Neural cell (in vitro differentiated cells): ENCODE results near the gene ABCG2. TPM values are rescaled to one million over a fixed set of nuclear protein-coding genes. Genes with fewer than 3 reads are reported as not detected.
"Not testable (repeated sequence)": the region's sequence is repeated elsewhere in the genome, so short reads cannot be mapped to it uniquely, and the experiment has no call there.

Experiments used
- H2AFZ ChIP-seq: fragments of 200-600, 300-800 bp; sonication (generic), shearing (Covaris generic); 2 replicates; pipeline ENCODE4 v1.6.0; 2014; ENCODE audit warnings: low read depth, mild to moderate bottlenecking, antibody characterized with exemption, low read length, moderate library complexity
- H3F3A ChIP-seq: fragments of 200-600 bp; shearing (Covaris generic); 2 replicates; pipeline ENCODE4 v1.6.1; 2016; ENCODE audit warnings: mild to moderate bottlenecking, moderate library complexity, mixed read lengths, antibody characterized with exemption, low read length; ENCODE audit not compliant: insufficient read depth, poor library complexity, severe bottlenecking
- H3K27ac ChIP-seq: fragments of 200-600, 300-800 bp; sonication (generic), shearing (Covaris generic); 2 replicates; pipeline ENCODE4 v1.5.1; 2014; ENCODE audit warnings: mild to moderate bottlenecking, low read length, moderate library complexity
- H3K27me3 ChIP-seq: fragments of 300-800, 200-600 bp; sonication (generic), shearing (Covaris generic); 2 replicates; pipeline ENCODE4 v1.6.0; 2014; ENCODE audit warnings: mild to moderate bottlenecking, low read depth, low read length, moderate library complexity; ENCODE audit not compliant: insufficient read depth
- H3K36me3 ChIP-seq: fragments of 300-800, 200-600 bp; sonication (generic), shearing (Covaris generic); 2 replicates; pipeline ENCODE4 v1.5.1; 2014; ENCODE audit warnings: mild to moderate bottlenecking, antibody characterized with exemption, low read length, moderate library complexity; ENCODE audit not compliant: insufficient read depth
- H3K4me2 ChIP-seq: fragments of 300-800, 200-600 bp; sonication (generic), shearing (Covaris generic); 2 replicates; pipeline ENCODE4 v1.6.0; 2014; ENCODE audit warnings: mild to moderate bottlenecking, low read length
- H3K4me3 ChIP-seq: fragments of 300-800, 200-600 bp; sonication (generic), shearing (Covaris generic); 2 replicates; pipeline ENCODE4 v1.5.1; 2014; ENCODE audit warnings: mild to moderate bottlenecking, low read length, moderate library complexity
- H3K79me2 ChIP-seq: fragments of 200-600 bp; shearing (Covaris generic); replicated peaks from 2 replicates; pipeline ENCODE4 v1.6.0; 2014; ENCODE audit warnings: mild to moderate bottlenecking, low read length, moderate library complexity; ENCODE audit not compliant: insufficient read depth
- H3K9ac ChIP-seq: fragments of 300-800, 200-600 bp; sonication (generic), shearing (Covaris generic); 2 replicates; pipeline ENCODE4 v1.6.1; 2016; ENCODE audit warnings: mild to moderate bottlenecking, low read length, mixed read lengths
- H3K9me2 ChIP-seq: fragments of 200-600 bp; shearing (Covaris generic); 2 replicates; pipeline ENCODE4 v1.6.1; 2016; ENCODE audit warnings: mild to moderate bottlenecking, low read length, mixed read lengths; ENCODE audit not compliant: insufficient read depth
- H3K9me3 ChIP-seq: fragments of 200-600, 300-800 bp; sonication (generic), shearing (Covaris generic); 2 replicates; pipeline ENCODE4 v1.6.1; 2016; ENCODE audit warnings: mild to moderate bottlenecking, mixed run types, low read length, moderate library complexity, mixed read lengths
- H4K20me1 ChIP-seq: fragments of 200-600 bp; shearing (Covaris generic); 2 replicates; pipeline ENCODE4 v1.6.1; 2016; ENCODE audit warnings: mild to moderate bottlenecking, mixed run types; ENCODE audit not compliant: insufficient read depth
- EP300 ChIP-seq: fragments of 450-650 bp; conservative IDR thresholded peaks from 2 replicates; pipeline ENCODE4 v1.6.1; 2014; ENCODE audit warnings: antibody characterized with exemption, mild to moderate bottlenecking, moderate library complexity; ENCODE audit not compliant: poor library complexity, severe bottlenecking
- MXI1 ChIP-seq: fragments of 450-650 bp; conservative IDR thresholded peaks from 2 replicates; pipeline ENCODE4 v1.6.1; 2014; ENCODE audit warnings: antibody characterized with exemption, mild to moderate bottlenecking; ENCODE audit not compliant: poor library complexity, severe bottlenecking
- POLR2AphosphoS5 ChIP-seq: IDR thresholded peaks from 2 replicates; pipeline ENCODE4 v1.6.1; 2012
- REST ChIP-seq: IDR thresholded peaks from 2 replicates; pipeline ENCODE4 v1.6.1; 2012; ENCODE audit warnings: borderline replicate concordance
- TAF1 ChIP-seq: IDR thresholded peaks from 2 replicates; pipeline ENCODE4 v1.6.1; 2012; ENCODE audit warnings: low read depth
- polyA plus RNA-seq: library from polyadenylated mRNA; depleted of rRNA; stranded (reverse); fragments of >200 nt; gene quantifications from 2 replicates; pipeline ENCODE4 v1.2.3, GENCODE V29; 2014
- TF ChIP-seq, protein P1 (sequence below): fragments of 450-650 bp; IDR thresholded peaks from 2 replicates; pipeline ENCODE4 v1.5.1; 2014; ENCODE audit warnings: antibody characterized with exemption, mild to moderate bottlenecking, moderate library complexity; ENCODE audit not compliant: poor library complexity, severe bottlenecking

Gene ABCG2
- polyA plus RNA-seq, 1 donor from 2014 or later: not detected

GRCh38 chr4:88108747-88109122, 49.7 kb downstream of the ABCG2 start:
- TF ChIP-seq TAF1 (no peak), POLR2AphosphoS5 (no peak), EP300 (no peak)

GRCh38 chr4:88108108-88108465, 50.4 kb downstream of the ABCG2 start:
- not testable (repeated sequence) for H3K36me3 ChIP-seq, H2AFZ ChIP-seq, H3K9me3 ChIP-seq, H3K9ac ChIP-seq, H3K9me2 ChIP-seq, H3K79me2 ChIP-seq, H3K4me3 ChIP-seq, H3K27me3 ChIP-seq, H3F3A ChIP-seq, H4K20me1 ChIP-seq, H3K27ac ChIP-seq, H3K4me2 ChIP-seq

More at GRCh38 chr4:88108747-88109122, 49.7 kb downstream of the ABCG2 start:
- Histone ChIP-seq H3K36me3 (no peaks in the 10 kb centered on the region), H4K20me1 (no peaks in the 10 kb centered on the region), H3K27me3 (no peaks in the 10 kb centered on the region), H3F3A (no peaks in the 10 kb centered on the region), H3K27ac (no peak overlapping the region), H3K9ac (no peak overlapping the region), H2AFZ (no peak overlapping the region), H3K9me3 (no peaks in the 10 kb centered on the region), H3K4me2 (no peak overlapping the region), H3K79me2 (no peaks in the 10 kb centered on the region), H3K4me3 (no peak overlapping the region), H3K9me2 (no peaks in the 10 kb centered on the region)

DNA sequence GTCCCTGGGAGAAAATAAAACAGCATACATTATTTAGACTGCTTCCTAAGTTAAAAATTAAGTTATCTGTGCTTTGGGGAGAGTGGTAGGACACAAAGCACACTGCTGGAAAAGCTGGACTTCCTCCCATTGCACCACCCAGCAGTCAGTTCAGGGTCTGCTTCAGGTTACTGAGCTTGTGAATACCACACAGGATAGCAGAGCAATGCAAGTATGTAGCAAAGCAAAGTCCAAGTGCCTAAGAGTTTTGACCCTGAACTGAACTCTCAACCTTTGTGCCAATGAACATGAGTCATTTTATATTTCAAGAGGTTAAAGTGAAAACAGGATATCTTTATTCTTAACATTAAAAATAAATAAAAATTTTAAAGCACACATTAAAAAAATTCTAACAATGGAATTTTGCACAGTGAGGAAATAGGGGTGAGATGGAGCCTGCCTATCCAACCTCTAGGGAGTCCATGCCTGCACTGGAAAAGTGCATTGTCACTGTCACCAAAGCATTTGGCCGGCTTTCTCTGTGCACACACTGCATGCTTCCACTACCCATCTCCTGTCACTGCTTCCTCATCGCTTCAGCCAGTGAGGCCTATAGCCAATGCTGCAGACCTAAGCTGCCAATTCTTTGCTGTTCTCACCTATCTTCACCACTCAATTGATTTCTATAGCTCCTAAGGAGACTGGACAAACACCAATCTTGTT, 50.9 kb downstream of the ABCG2 start:
- H3K4me3 ChIP-seq: no peak overlapping the region
- no peak overlapping the region for H3K27ac ChIP-seq
- H3K9ac ChIP-seq: no peak overlapping the region
- no peaks in the 10 kb centered on the region for H3K27me3 ChIP-seq
- no peaks in the 10 kb centered on the region for H4K20me1 ChIP-seq
- H3K79me2 ChIP-seq: no peaks in the 10 kb centered on the region
- no peaks in the 10 kb centered on the region for H3K9me2 ChIP-seq
- no peaks in the 10 kb centered on the region for H3F3A ChIP-seq
- no peak overlapping the region for H2AFZ ChIP-seq
- H3K9me3 ChIP-seq: no peaks in the 10 kb centered on the region
- H3K4me2 ChIP-seq: no peak overlapping the region
- H3K36me3 ChIP-seq: no peaks in the 10 kb centered on the region
- TF ChIP-seq, protein P1, sequence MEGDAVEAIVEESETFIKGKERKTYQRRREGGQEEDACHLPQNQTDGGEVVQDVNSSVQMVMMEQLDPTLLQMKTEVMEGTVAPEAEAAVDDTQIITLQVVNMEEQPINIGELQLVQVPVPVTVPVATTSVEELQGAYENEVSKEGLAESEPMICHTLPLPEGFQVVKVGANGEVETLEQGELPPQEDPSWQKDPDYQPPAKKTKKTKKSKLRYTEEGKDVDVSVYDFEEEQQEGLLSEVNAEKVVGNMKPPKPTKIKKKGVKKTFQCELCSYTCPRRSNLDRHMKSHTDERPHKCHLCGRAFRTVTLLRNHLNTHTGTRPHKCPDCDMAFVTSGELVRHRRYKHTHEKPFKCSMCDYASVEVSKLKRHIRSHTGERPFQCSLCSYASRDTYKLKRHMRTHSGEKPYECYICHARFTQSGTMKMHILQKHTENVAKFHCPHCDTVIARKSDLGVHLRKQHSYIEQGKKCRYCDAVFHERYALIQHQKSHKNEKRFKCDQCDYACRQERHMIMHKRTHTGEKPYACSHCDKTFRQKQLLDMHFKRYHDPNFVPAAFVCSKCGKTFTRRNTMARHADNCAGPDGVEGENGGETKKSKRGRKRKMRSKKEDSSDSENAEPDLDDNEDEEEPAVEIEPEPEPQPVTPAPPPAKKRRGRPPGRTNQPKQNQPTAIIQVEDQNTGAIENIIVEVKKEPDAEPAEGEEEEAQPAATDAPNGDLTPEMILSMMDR: no peak
- TF ChIP-seq MXI1 (no peak), TAF1 (no peak), REST (no peak)
